ENCODE results near the gene ATP10A. TPM values are rescaled to one million over a fixed set of nuclear protein-coding genes. Genes with fewer than 3 reads are reported as not detected.

The ATP10A gene
- total RNA-seq, 1 experiment from 2014 or later: not detected

DNA sequence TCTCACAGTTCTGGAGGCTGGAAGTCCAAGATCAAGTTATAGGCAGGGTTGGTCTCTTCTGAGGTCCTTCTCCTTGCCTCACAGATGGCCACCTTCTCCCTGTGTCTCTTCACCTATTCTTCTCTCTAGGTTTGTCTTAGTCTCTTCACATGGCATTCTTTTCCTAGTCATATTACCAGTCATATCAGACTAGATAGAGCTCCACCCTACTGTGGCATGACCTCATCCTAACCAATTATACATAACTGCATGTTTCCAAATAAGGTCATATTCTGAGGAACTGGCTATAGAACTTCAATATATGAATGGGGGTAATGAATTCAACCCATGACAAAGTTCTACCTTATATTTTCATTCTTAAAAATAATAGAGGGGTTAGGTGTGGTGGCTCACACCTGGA is 227.9 kb downstream of the ATP10A start:
- no peak for DNase-seq
- H3K27ac Mint-ChIP-seq (ENCODE audit: unreplicated experiment): peak overlapping the region; percentile 45
- no peaks in the 10 kb centered on the region; the same call in 1 of the 2 replicates for H3K36me3 ChIP-seq (ENCODE audit: control insufficient read depth, insufficient read depth, low read length)
- H3K36me3 Mint-ChIP-seq (ENCODE audit: insufficient read depth, unreplicated experiment): peaks cover 6% of the 10 kb centered on the region
- CTCF ChIA-PET: no interaction called here
- no peak overlapping the region for H3K4me3 ChIP-seq (ENCODE audit: low read depth, low read length)
- intact Hi-C loops (cut with micrococcal nuclease; ENCODE audit: unreplicated experiment): no loop called here
- no TSS peak for BruUV-seq (replicated peaks)
- peaks cover 29% of the 10 kb centered on the region for H3K4me1 Mint-ChIP-seq (ENCODE audit: low read depth, unreplicated experiment)
- TF ChIP-seq, protein P1, sequence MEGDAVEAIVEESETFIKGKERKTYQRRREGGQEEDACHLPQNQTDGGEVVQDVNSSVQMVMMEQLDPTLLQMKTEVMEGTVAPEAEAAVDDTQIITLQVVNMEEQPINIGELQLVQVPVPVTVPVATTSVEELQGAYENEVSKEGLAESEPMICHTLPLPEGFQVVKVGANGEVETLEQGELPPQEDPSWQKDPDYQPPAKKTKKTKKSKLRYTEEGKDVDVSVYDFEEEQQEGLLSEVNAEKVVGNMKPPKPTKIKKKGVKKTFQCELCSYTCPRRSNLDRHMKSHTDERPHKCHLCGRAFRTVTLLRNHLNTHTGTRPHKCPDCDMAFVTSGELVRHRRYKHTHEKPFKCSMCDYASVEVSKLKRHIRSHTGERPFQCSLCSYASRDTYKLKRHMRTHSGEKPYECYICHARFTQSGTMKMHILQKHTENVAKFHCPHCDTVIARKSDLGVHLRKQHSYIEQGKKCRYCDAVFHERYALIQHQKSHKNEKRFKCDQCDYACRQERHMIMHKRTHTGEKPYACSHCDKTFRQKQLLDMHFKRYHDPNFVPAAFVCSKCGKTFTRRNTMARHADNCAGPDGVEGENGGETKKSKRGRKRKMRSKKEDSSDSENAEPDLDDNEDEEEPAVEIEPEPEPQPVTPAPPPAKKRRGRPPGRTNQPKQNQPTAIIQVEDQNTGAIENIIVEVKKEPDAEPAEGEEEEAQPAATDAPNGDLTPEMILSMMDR (IDR thresholded peaks at IDR 0.05; ENCODE audit: insufficient read depth in 1 of 2, low read depth in 1 of 2, low read length in 1 of 2, severe bottlenecking in 1 of 2, unreplicated experiment in 1 of 2): no peak
- H3K9me3 ChIP-seq: no peaks in the 10 kb centered on the region
- peaks cover 26% of the 10 kb centered on the region for H3K4me1 ChIP-seq
- H3K9me3 Mint-ChIP-seq (ENCODE audit: unreplicated experiment): peaks cover 3% of the 10 kb centered on the region
- H3K27me3 Mint-ChIP-seq (ENCODE audit: insufficient read depth, unreplicated experiment): no peaks in the 10 kb centered on the region
- POLR2A ChIA-PET: no interaction called here
- H3K4me3 Mint-ChIP-seq (ENCODE audit: unreplicated experiment): no peak overlapping the region
- no peaks in the 10 kb centered on the region for H3K27me3 ChIP-seq (replicated peaks; ENCODE audit: control insufficient read depth, insufficient read depth, low read length)

- Mint-ChIP-seq H3K4me1 (ENCODE audit: low read depth, unreplicated experiment) (peaks cover 29% of the 10 kb centered on the region), H3K27me3 (ENCODE audit: insufficient read depth, unreplicated experiment) (no peaks in the 10 kb centered on the region), H3K36me3 (ENCODE audit: insufficient read depth, unreplicated experiment) (peaks cover 6% of the 10 kb centered on the region), H3K4me3 (ENCODE audit: unreplicated experiment) (no peak overlapping the region), H3K27ac (ENCODE audit: unreplicated experiment) (no peak overlapping the region), H3K9me3 (ENCODE audit: unreplicated experiment) (no peaks in the 10 kb centered on the region)
- H3K4me3 ChIP-seq (ENCODE audit: low read depth, low read length): no peak overlapping the region
- H3K36me3 ChIP-seq (ENCODE audit: control insufficient read depth, insufficient read depth, low read length): no peaks in the 10 kb centered on the region; the same call in 1 of the 2 replicates
- ChIA-PET CTCF (no interaction called here), POLR2A (no interaction called here)
- no peak for DNase-seq
- H3K27me3 ChIP-seq (replicated peaks; ENCODE audit: control insufficient read depth, insufficient read depth, low read length): no peaks in the 10 kb centered on the region
- H3K4me1 ChIP-seq: peaks cover 26% of the 10 kb centered on the region
- H3K9me3 ChIP-seq: no peaks in the 10 kb centered on the region
- TF ChIP-seq, protein P1 (IDR thresholded peaks at IDR 0.05; ENCODE audit: insufficient read depth in 1 of 2, low read depth in 1 of 2, low read length in 1 of 2, severe bottlenecking in 1 of 2, unreplicated experiment in 1 of 2): no peak
- intact Hi-C loops (cut with micrococcal nuclease; ENCODE audit: unreplicated experiment): no loop called here
- no TSS peak for BruUV-seq (replicated peaks)
Observed at GRCh38 chr15:25633862-25634261, 229.3 kb downstream of the ATP10A start.

DNA sequence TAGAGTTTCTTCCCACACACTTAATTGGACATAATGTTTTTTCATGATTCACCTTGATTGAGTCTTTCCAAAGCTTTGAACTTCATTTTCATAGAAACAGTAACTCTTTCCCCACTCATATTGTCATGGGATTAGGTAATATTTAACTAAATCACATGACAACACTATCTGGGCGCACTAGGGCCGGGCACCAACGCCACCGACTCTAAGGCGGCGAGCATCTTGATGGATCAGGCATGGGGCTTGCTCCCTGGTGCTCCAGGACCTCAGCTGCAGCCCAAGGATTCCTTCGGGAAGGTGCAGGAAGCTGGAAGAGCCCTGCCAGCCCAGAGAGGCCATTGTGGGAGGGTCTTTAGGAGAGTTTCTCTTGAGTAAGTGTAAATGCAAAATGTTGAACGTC is 231.2 kb downstream of the ATP10A start:
- Mint-ChIP-seq H3K36me3 (ENCODE audit: insufficient read depth, unreplicated experiment) (peaks cover 6% of the 10 kb centered on the region), H3K9me3 (ENCODE audit: unreplicated experiment) (no peaks in the 10 kb centered on the region), H3K4me1 (ENCODE audit: low read depth, unreplicated experiment) (peaks cover 21% of the 10 kb centered on the region), H3K27me3 (ENCODE audit: insufficient read depth, unreplicated experiment) (no peaks in the 10 kb centered on the region), H3K4me3 (ENCODE audit: unreplicated experiment) (no peak overlapping the region), H3K27ac (ENCODE audit: unreplicated experiment) (no peak overlapping the region)
- H3K9me3 ChIP-seq: no peaks in the 10 kb centered on the region
- H3K4me1 ChIP-seq: peaks cover 22% of the 10 kb centered on the region
- no peaks in the 10 kb centered on the region for H3K27me3 ChIP-seq (replicated peaks; ENCODE audit: control insufficient read depth, insufficient read depth, low read length)
- TF ChIP-seq, protein P1 (IDR thresholded peaks at IDR 0.05; ENCODE audit: insufficient read depth in 1 of 2, low read depth in 1 of 2, low read length in 1 of 2, severe bottlenecking in 1 of 2, unreplicated experiment in 1 of 2): no peak
- no peak overlapping the region for H3K4me3 ChIP-seq (ENCODE audit: low read depth, low read length)
- H3K36me3 ChIP-seq (ENCODE audit: control insufficient read depth, insufficient read depth, low read length): no peaks in the 10 kb centered on the region
- DNase-seq: no peak
- intact Hi-C loops (cut with micrococcal nuclease; ENCODE audit: unreplicated experiment): no loop called here
- CTCF ChIA-PET: no interaction called here
- POLR2A ChIA-PET: no interaction called here
- BruUV-seq (replicated peaks): no TSS peak

Small RNA genes within 50 kb of the gene (microRNA-seq; reads per million reads assigned to microRNA genes)
- 0.56 reads per million for gene MIR4715

All from Caco-2 (cell line).